Right atrium auricular region (tissue), 2 donors: ENCODE measurements around the gene TTI1. TPM values are rescaled to one million over a fixed set of nuclear protein-coding genes. Genes with fewer than 3 reads are reported as not detected.
"Not testable (repeated sequence)": the region's sequence is repeated elsewhere in the genome, so short reads cannot be mapped to it uniquely, and the experiment has no call there.

ENCODE experiments used
- DNase-seq: peaks from one replicate; pipeline ENCODE4 v3.0.0-alpha.2; 2019; ENCODE audit warnings: low spot score
- H3K27ac ChIP-seq, 2 donors: fragments of 200-600 bp; sonication (generic); 1 replicate in 1 of 2; 2 replicates in 1 of 2; pipeline ENCODE4 v1.5.1; 2016 to 2019
- H3K27me3 ChIP-seq, 2 donors: fragments of 200-600 bp; sonication (generic); one replicate each; pipeline versions ENCODE4 v1.5.1 to v1.6.0; 2017 to 2019
- H3K36me3 ChIP-seq: fragments of 200-600 bp; sonication (generic); one replicate; pipeline ENCODE4 v1.5.1; 2016
- H3K4me1 ChIP-seq, 2 donors: fragments of 200-600 bp; sonication (generic); one replicate each; pipeline versions ENCODE4 v1.5.1 to v1.6.0; 2017 to 2019
- H3K4me3 ChIP-seq, 2 donors: fragments of 200-600 bp; sonication (generic); 1 replicate in 1 of 2; 2 replicates in 1 of 2; pipeline ENCODE4 v1.5.1; 2017 to 2019; ENCODE audit warnings: mild to moderate bottlenecking in 1 of 2, moderate library complexity in 1 of 2
- H3K9me3 ChIP-seq, 2 donors: fragments of 200-600 bp; sonication (generic); one replicate each; pipeline ENCODE4 v1.5.1; 2019
- total RNA-seq, 2 donors: library from RNA; depleted of rRNA; stranded (reverse); fragments of >200 nt; gene quantifications; one replicate each; pipeline ENCODE4 v1.1.0, GENCODE V29; 2016
- TF ChIP-seq, protein P1 (sequence below), 2 donors: fragments of 200-600 bp; sonication (generic); IDR thresholded peaks; one replicate each; pipeline ENCODE4 v1.5.1; 2019; ENCODE audit warnings: antibody characterized with exemption in 2 of 2

TTI1 gene
- total RNA-seq, 2 donors from 2014 or later = 10.8 to 11.5 TPM

- TF ChIP-seq, protein P1, sequence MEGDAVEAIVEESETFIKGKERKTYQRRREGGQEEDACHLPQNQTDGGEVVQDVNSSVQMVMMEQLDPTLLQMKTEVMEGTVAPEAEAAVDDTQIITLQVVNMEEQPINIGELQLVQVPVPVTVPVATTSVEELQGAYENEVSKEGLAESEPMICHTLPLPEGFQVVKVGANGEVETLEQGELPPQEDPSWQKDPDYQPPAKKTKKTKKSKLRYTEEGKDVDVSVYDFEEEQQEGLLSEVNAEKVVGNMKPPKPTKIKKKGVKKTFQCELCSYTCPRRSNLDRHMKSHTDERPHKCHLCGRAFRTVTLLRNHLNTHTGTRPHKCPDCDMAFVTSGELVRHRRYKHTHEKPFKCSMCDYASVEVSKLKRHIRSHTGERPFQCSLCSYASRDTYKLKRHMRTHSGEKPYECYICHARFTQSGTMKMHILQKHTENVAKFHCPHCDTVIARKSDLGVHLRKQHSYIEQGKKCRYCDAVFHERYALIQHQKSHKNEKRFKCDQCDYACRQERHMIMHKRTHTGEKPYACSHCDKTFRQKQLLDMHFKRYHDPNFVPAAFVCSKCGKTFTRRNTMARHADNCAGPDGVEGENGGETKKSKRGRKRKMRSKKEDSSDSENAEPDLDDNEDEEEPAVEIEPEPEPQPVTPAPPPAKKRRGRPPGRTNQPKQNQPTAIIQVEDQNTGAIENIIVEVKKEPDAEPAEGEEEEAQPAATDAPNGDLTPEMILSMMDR (IDR thresholded peaks at IDR 0.05) = no peak
- DNase-seq = no peak
- Histone ChIP-seq H3K9me3 (peaks cover 0 to 6% of the 10 kb centered on the region in 2 donors), H3K27ac (no peak overlapping the region), H3K4me1 (no peaks in the 10 kb centered on the region), H3K36me3 (no peaks in the 10 kb centered on the region), H3K4me3 (no peak overlapping the region), H3K27me3 (no peaks in the 10 kb centered on the region)
Measured at GRCh38 chr20:37972256-37973058, 60.8 kb downstream of the TTI1 start.

DNA sequence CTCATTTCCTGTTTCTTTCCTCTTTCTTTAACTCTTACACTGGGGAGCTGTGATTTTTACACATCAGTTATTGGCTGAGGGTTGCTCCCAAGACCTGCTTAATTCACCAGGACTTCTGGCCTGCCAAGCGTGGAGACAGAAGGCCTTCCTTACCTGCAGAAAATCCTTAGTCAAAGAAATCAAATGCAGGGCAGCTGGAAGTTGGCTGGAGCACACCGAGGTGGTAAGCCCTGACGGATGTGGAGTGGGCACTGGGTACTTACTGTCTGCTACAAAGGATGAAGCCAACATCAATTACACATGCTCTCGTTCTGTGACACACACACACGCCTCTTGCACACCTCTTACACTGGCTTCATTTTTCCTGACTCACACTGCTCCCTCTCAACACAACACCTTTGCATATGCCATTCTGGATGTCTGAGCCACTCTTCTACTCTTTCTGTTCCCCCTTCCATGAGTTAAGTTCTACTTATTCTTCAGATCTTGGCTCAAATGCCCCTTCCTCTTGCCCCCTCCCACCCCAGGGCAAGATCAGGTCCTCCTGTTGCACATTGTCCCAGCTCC lies 61.6 kb downstream of the TTI1 start:
- no peak overlapping the region for H3K4me3 ChIP-seq
- no peaks in the 10 kb centered on the region for H3K27me3 ChIP-seq
- H3K4me1 ChIP-seq = no peaks in the 10 kb centered on the region
- no peaks in the 10 kb centered on the region for H3K36me3 ChIP-seq
- H3K27ac ChIP-seq = no peak overlapping the region
- peak; percentile 48 for DNase-seq
- H3K9me3 ChIP-seq = peaks cover 0 to 6% of the 10 kb centered on the region in 2 donors
- TF ChIP-seq, protein P1 (IDR thresholded peaks at IDR 0.05) = no peak

DNA sequence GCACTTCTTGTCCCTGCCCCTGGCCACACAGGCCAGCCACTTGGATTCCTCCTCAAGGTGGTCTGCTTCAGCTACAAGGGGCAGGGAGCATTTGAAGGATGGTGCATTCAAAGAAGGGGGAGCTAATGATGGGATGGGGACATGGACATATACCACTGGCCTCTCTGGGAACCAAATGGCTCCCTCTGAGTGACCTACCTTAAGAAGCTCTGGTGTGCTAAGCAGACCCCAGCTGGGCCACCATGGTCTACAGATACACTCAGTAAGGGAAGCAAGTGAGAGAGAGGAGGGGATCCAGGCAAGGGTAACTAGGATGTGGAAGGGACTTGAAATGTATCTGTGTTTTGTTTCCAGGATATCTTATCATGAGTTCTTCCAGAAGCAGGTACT lies 62.4 kb downstream of the TTI1 start:
- no peaks in the 10 kb centered on the region for H3K36me3 ChIP-seq
- H3K4me1 ChIP-seq = no peaks in the 10 kb centered on the region
- H3K4me3 ChIP-seq = no peak overlapping the region
- no peak for DNase-seq
- no peaks in the 10 kb centered on the region for H3K27me3 ChIP-seq
- H3K9me3 ChIP-seq = peaks cover 0 to 6% of the 10 kb centered on the region in 2 donors
- TF ChIP-seq, protein P1 (IDR thresholded peaks at IDR 0.05) = no peak
- H3K27ac ChIP-seq = no peak overlapping the region

DNA sequence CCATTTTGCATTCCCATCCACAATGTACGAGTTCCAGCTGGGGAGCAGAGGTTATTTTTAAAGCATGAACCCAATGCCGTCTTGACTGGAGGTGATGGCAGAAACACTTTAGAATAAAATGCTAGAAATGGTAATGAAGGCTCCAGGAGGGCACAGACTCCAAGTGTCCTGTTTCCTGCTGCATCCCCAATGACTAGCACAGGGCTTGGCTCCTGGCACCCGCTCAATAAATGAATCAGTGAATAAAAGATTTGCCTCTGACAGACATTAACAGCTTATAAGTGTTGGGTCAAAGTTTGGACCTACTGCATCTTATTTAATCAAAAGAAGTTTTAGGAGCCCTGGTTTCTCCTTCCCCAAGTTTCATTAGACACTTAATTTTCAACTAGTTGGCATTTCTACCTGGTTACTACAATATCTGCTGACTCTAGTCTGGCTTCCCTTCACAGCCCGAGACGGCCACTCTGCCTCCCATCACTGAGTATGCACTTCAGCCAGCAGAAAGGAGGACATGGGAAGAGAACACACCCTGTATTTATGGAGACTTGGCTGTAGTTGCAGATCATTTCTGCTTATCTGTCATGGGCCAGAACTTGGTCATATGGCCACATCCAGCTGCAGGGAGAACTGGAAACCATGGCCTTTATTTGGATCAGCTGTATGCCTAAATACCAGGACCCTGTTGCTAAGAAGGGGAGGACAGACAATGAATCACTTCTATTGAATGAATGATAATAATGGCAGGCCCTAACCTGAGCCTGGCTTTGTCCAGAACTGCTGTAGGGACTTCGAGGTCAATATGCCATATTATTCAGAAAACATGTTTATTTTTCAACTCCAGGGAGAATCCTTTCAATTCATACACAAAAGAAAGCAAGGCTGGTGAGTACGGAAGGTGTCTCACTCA lies 63.1 kb downstream of the TTI1 start:
- H3K4me1 ChIP-seq = no peaks in the 10 kb centered on the region
- no peaks in the 10 kb centered on the region for H3K36me3 ChIP-seq
- no peak overlapping the region for H3K27ac ChIP-seq
- DNase-seq = peak; percentile 13
- no peaks in the 10 kb centered on the region for H3K27me3 ChIP-seq
- H3K9me3 ChIP-seq = peaks cover 0 to 6% of the 10 kb centered on the region in 2 donors
- TF ChIP-seq, protein P1 (IDR thresholded peaks at IDR 0.05) = no peak
- H3K4me3 ChIP-seq = no peak overlapping the region

DNA sequence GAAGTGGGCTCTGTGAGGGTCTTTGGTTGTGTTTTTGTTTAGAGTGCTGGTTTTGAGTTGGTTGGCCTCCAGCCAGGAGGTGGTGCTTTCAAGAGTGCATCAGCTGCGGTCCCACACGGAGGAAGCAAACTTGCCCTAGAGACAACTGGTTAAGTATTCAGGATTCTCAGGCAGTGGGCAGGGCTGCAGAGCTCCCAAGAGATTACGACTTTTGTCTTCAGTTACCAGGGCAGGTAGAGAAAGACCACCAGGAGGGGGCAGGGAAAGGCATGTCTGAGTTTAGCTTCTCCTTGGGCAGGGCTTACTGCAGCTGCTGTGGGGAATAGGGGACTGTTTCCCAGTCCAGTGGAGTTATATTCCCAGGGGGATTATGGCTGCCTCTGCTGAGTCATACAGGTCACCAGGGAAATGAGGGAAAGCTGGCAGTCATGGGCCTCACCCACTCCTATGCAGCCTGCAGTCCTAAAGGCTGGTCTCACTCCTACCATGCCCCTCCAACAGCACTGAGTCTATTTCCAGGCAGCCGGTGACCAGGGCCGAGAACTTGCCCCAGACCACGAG lies 64.3 kb downstream of the TTI1 start:
- no peak overlapping the region for H3K27ac ChIP-seq

DNA sequence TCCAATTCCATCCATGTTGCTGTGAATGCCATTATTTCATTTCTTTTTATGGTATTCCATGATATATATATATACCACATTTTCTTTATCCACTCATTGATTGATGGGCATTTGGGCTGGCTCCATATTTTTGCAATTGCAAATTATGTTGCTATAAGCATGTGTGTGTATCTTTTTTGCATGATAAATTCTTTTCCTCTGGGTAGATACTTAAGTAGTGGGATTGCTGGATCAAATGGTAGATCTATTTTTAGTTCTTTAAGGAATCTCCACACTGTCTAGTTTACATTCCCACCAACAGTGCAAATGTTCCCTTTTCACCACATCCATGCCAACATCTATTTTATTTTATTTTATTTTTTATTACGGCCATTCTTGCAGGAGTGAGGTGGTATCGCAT lies 69.8 kb downstream of the TTI1 start:
- H3K4me1 ChIP-seq, H3K27me3 ChIP-seq, H3K27ac ChIP-seq, H3K4me3 ChIP-seq, DNase-seq, H3K36me3 ChIP-seq, H3K9me3 ChIP-seq: not testable (repeated sequence)

More for the DNA sequence above, 64.3 kb downstream of the TTI1 start:
- TF ChIP-seq, protein P1 (IDR thresholded peaks at IDR 0.05) = no peak
- Histone ChIP-seq H3K36me3 (no peaks in the 10 kb centered on the region), H3K9me3 (peaks cover 0 to 6% of the 10 kb centered on the region in 2 donors), H3K4me1 (no peaks in the 10 kb centered on the region), H3K4me3 (no peak overlapping the region), H3K27me3 (no peaks in the 10 kb centered on the region)
- peak; percentile 13 for DNase-seq
